AG20443 (cell line): ENCODE results near the gene BSX.

Experiments
- DNase-seq: peaks from one replicate; pipeline ENCODE4 v3.0.0; 2012; ENCODE audit warnings: low spot score, mixed read lengths

The BSX gene

GRCh38 chr11:122954455-122954854 is 27.2 kb downstream of the BSX start:
- DNase-seq = no peak

GRCh38 chr11:122951211-122951610 is 30.4 kb downstream of the BSX start:
- DNase-seq = no peak

DNA sequence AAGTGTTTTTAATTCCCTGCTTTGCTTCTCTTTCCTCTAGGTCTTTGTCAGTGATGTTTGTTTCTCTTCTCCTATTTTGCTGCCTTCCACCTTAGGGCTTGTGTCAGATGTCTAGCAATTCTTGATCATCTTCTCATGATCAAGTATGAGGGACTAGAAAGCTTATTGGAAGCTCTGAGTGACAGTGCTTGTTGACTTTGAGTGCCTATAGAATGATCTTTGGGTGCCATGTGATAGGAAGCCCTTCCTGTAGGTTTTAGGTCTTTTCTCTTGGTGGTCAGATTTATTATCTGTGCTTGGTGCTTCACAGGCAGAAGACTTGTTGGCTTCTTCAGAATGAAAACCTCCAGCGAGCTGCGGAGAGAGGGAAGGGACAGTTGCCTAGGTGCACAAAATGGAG is 43.1 kb downstream of the BSX start:
- no peak for DNase-seq

- no peak for DNase-seq
Measured at GRCh38 chr11:122937983-122938382, 43.7 kb downstream of the BSX start.

DNA sequence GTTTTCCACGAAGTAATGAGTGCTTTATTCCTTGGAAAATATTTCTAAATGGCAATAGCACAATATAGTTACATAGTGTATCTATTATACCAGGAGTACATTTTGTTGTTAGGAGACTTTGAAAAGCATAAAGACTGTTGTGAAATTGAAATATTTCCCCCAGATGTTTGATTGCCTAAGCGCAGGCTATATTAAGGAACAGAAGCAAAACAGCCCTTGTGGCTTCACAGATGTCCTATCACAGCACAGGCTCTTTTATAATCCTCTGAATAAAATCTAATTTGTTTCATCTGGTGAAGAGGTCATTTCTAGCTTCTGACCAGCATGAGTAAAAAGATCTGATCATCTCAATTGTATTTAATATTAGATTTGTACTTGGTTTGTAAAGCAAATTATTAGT is 48.2 kb downstream of the BSX start:
- DNase-seq = peak; percentile 72

DNA sequence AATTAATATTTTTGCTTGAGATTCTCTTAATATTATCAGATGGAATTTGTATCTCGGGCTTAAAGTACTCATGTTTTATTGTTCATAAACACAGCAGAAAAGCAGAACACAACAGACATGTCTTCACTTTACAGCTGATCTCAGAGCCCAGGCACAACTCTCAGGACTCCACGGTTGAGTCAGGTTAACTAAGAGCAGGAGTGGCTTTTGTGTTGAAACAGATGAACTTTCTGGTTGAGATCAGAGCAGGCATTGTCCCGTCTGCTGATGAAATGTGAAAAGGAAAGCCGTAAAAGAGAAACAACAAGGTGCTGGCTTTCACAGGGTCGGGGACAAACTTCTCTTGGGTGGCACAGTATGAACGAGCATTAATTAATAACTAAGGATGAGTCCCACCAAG is 50.1 kb downstream of the BSX start:
- no peak for DNase-seq
